D721Med (cell line): ENCODE measurements around the gene ITIH4.

Experiments
- DNase-seq: peaks from one replicate; pipeline ENCODE4 v3.0.0; 2011; ENCODE audit warnings: low spot score; ENCODE audit not compliant: insufficient read length
- FAIRE-seq: peaks from 2 replicates; lab custom pipeline; 2011; peaks lifted over from hg19 to GRCh38; lab: Jason Lieb, UNC
- CTCF ChIP-seq: IDR thresholded peaks from 2 replicates; pipeline ENCODE4 v1.5.1; 2012; ENCODE audit warnings: mild to moderate bottlenecking, control low read depth; ENCODE audit not compliant: insufficient read depth; ENCODE audit errors: missing control alignments

Gene ITIH4

GRCh38 chr3:52830535-52831258 is at the start of gene ITIH4:
Gene ITIH4 (minus strand): TSS chr3:52830672. CDS start chr3:52830642, 30 bp downstream.
- no peak for DNase-seq
- no peak for TF ChIP-seq CTCF
- no peak for FAIRE-seq

- no peak for DNase-seq
- no peak for TF ChIP-seq CTCF
- FAIRE-seq = no peak
Measured at GRCh38 chr3:52880047-52880446, 49.6 kb upstream of the ITIH4 start.

- FAIRE-seq (no peak), DNase-seq (no peak)
- no peak for TF ChIP-seq CTCF
Measured at GRCh38 chr3:52879581-52879980, 49.1 kb upstream of the ITIH4 start.

- TF ChIP-seq CTCF = no peak
- DNase-seq (no peak), FAIRE-seq (no peak)
Measured at GRCh38 chr3:52879090-52879489, 48.6 kb upstream of the ITIH4 start.

GRCh38 chr3:52877085-52877484 is 46.6 kb upstream of the ITIH4 start:
- no peak for TF ChIP-seq CTCF
- no peak for FAIRE-seq
- DNase-seq = no peak

- no peak for TF ChIP-seq CTCF
- FAIRE-seq (no peak), DNase-seq (no peak)
Measured at GRCh38 chr3:52874864-52875587, 44.6 kb upstream of the ITIH4 start.
